ENCODE results near the gene RSAD1. TPM values are rescaled to one million over a fixed set of nuclear protein-coding genes. Genes with fewer than 3 reads are reported as not detected.

The RSAD1 gene
- total RNA-seq, 1 experiment from 2014 or later = 28.7 TPM

GRCh38 chr17:50481648-50482047 lies 3.0 kb downstream of the RSAD1 start:
- CTCF ChIA-PET = interaction anchor here (0.6 to 8.1 kb wide), 18 partner anchors 9 to 360 kb away, joined by 3 to 80 read pairs (median 4); partner anchors contain the start of gene LRRC59
- no peak overlapping the region for H3K4me3 Mint-ChIP-seq (ENCODE audit: unreplicated experiment)
- TF ChIP-seq CTCF (IDR thresholded peaks at IDR 0.05; ENCODE audit: unreplicated experiment) = no peak
- POLR2A ChIA-PET = interaction anchor here (1.0 kb wide), 1 partner anchor 61 kb away, joined by 4 read pairs; no protein-coding TSS in a partner anchor
- no peaks in the 10 kb centered on the region for H3K9me3 Mint-ChIP-seq (ENCODE audit: unreplicated experiment)
- DNase-seq (ENCODE audit: unreplicated experiment) = no peak
- BruUV-seq (replicated peaks) = no TSS peak
- no peak overlapping the region for H3K27ac Mint-ChIP-seq (ENCODE audit: low read depth, unreplicated experiment)
- no peaks in the 10 kb centered on the region for H3K27me3 Mint-ChIP-seq (ENCODE audit: insufficient read depth, unreplicated experiment)
- H3K4me1 Mint-ChIP-seq (ENCODE audit: insufficient read depth, unreplicated experiment) = peaks cover 25% of the 10 kb centered on the region
- peaks cover 55% of the 10 kb centered on the region for H3K36me3 Mint-ChIP-seq (ENCODE audit: insufficient read depth, unreplicated experiment)
- intact Hi-C loops (cut with micrococcal nuclease) = loop anchor here (1.0 to 5.0 kb wide), 5 partner anchors 20 to 361 kb away; partner anchors contain the start of gene SPATA20

- no peaks in the 10 kb centered on the region for H3K9me3 Mint-ChIP-seq (ENCODE audit: unreplicated experiment)
- TF ChIP-seq CTCF (IDR thresholded peaks at IDR 0.05; ENCODE audit: unreplicated experiment) = no peak
- intact Hi-C loops (cut with micrococcal nuclease) = loop anchor here (1.0 to 5.0 kb wide), 5 partner anchors 19 to 360 kb away; partner anchors contain the start of gene SPATA20
- H3K4me3 Mint-ChIP-seq (ENCODE audit: unreplicated experiment) = no peak overlapping the region
- BruUV-seq (replicated peaks) = no TSS peak
- peaks cover 55% of the 10 kb centered on the region for H3K36me3 Mint-ChIP-seq (ENCODE audit: insufficient read depth, unreplicated experiment)
- POLR2A ChIA-PET = interaction anchor here (1.0 kb wide), 2 partner anchors 19 to 60 kb away, joined by 3 to 4 read pairs; no protein-coding TSS in a partner anchor
- peak overlapping the region; percentile 79 for H3K27ac Mint-ChIP-seq (ENCODE audit: low read depth, unreplicated experiment)
- H3K4me1 Mint-ChIP-seq (ENCODE audit: insufficient read depth, unreplicated experiment) = peaks cover 25% of the 10 kb centered on the region
- H3K27me3 Mint-ChIP-seq (ENCODE audit: insufficient read depth, unreplicated experiment) = no peaks in the 10 kb centered on the region
- DNase-seq (ENCODE audit: unreplicated experiment) = no peak
- CTCF ChIA-PET = interaction anchor here (0.6 to 8.1 kb wide), 18 partner anchors 10 to 360 kb away, joined by 3 to 80 read pairs (median 4); partner anchors contain the start of gene LRRC59
Observed at GRCh38 chr17:50482110-50482509, 3.5 kb downstream of the RSAD1 start.

GRCh38 chr17:50482516-50482915 lies 3.9 kb downstream of the RSAD1 start:
- H3K27ac Mint-ChIP-seq (ENCODE audit: low read depth, unreplicated experiment) = peak overlapping the region; percentile 79
- intact Hi-C loops (cut with micrococcal nuclease) = loop anchor here (1.0 to 5.0 kb wide), 5 partner anchors 19 to 360 kb away; partner anchors contain the start of gene SPATA20
- TF ChIP-seq CTCF (IDR thresholded peaks at IDR 0.05; ENCODE audit: unreplicated experiment) = peak; percentile 91
- BruUV-seq (replicated peaks) = no TSS peak
- H3K27me3 Mint-ChIP-seq (ENCODE audit: insufficient read depth, unreplicated experiment) = no peaks in the 10 kb centered on the region
- CTCF ChIA-PET = interaction anchor here (0.5 to 8.1 kb wide), 24 partner anchors 10 to 521 kb away, joined by 3 to 80 read pairs (median 4); partner anchors contain the start of gene LRRC59
- peak; percentile 98 for DNase-seq (ENCODE audit: unreplicated experiment)
- H3K9me3 Mint-ChIP-seq (ENCODE audit: unreplicated experiment) = no peaks in the 10 kb centered on the region
- peaks cover 55% of the 10 kb centered on the region for H3K36me3 Mint-ChIP-seq (ENCODE audit: insufficient read depth, unreplicated experiment)
- no peak overlapping the region for H3K4me3 Mint-ChIP-seq (ENCODE audit: unreplicated experiment)
- POLR2A ChIA-PET = interaction anchor here (1.0 to 5.7 kb wide), 2 partner anchors 19 to 59 kb away, joined by 3 to 59 read pairs; no protein-coding TSS in a partner anchor
- peaks cover 29% of the 10 kb centered on the region for H3K4me1 Mint-ChIP-seq (ENCODE audit: insufficient read depth, unreplicated experiment)

GRCh38 chr17:50483266-50483665 lies 4.6 kb downstream of the RSAD1 start:
- no peak for DNase-seq (ENCODE audit: unreplicated experiment)
- Mint-ChIP-seq H3K36me3 (ENCODE audit: insufficient read depth, unreplicated experiment) (peaks cover 55% of the 10 kb centered on the region), H3K4me3 (ENCODE audit: unreplicated experiment) (no peak overlapping the region), H3K4me1 (ENCODE audit: insufficient read depth, unreplicated experiment) (peaks cover 32% of the 10 kb centered on the region), H3K27ac (ENCODE audit: low read depth, unreplicated experiment) (peak overlapping the region; percentile 79), H3K27me3 (ENCODE audit: insufficient read depth, unreplicated experiment) (no peaks in the 10 kb centered on the region), H3K9me3 (ENCODE audit: unreplicated experiment) (no peaks in the 10 kb centered on the region)
- TF ChIP-seq CTCF (IDR thresholded peaks at IDR 0.05; ENCODE audit: unreplicated experiment) = no peak
- intact Hi-C loops (cut with micrococcal nuclease) = loop anchor here (2.0 to 5.0 kb wide), 2 partner anchors 212 to 359 kb away; no protein-coding TSS in a partner anchor
- ChIA-PET POLR2A (interaction anchor here (1.0 to 5.7 kb wide), 3 partner anchors 18 to 94 kb away, joined by 3 to 59 read pairs (median 3); no protein-coding TSS in a partner anchor), CTCF (interaction anchor here (0.5 to 8.1 kb wide), 22 partner anchors 10 to 520 kb away, joined by 3 to 80 read pairs (median 4); partner anchors contain the start of gene LRRC59)
- BruUV-seq (replicated peaks) = no TSS peak
